ENCODE data around the gene MAD1L1. TPM values are rescaled to one million over a fixed set of nuclear protein-coding genes. Genes with fewer than 3 reads are reported as not detected.

MAD1L1 gene
- total and polyA plus RNA-seq, 8 donors: 21.4 to 58.8 (median 22.5) TPM

GRCh38 chr7:2118630-2119190 lies 114.0 kb downstream of the MAD1L1 start:
- H3K4me3 ChIP-seq: no peak overlapping the region
- H3K27ac ChIP-seq: no peak overlapping the region
- no peaks in the 10 kb centered on the region for H3K27me3 ChIP-seq
- intact Hi-C loops (cut with DNase I): no loop called here
- DNase-seq: no peak
- no peak for TF ChIP-seq CTCF (IDR thresholded peaks at IDR 0.05)
- peaks cover 0 to 13% of the 10 kb centered on the region in 2 donors for H3K36me3 ChIP-seq
- no peak for ATAC-seq
- no peaks in the 10 kb centered on the region for H3K9me3 ChIP-seq
- H3K4me1 ChIP-seq: peaks cover 0 to 37% of the 10 kb centered on the region in 2 donors

- Histone ChIP-seq H3K36me3 (peaks cover 0 to 7% of the 10 kb centered on the region in 2 donors), H3K27ac (no peak overlapping the region), H3K4me1 (peaks cover 0 to 44% of the 10 kb centered on the region in 2 donors), H3K9me3 (no peaks in the 10 kb centered on the region), H3K27me3 (no peaks in the 10 kb centered on the region), H3K4me3 (no peak overlapping the region)
- intact Hi-C loops (cut with DNase I): no loop called here
- TF ChIP-seq CTCF (IDR thresholded peaks at IDR 0.05): no peak
- ATAC-seq (no peak), DNase-seq (no peak)
Measured at GRCh38 chr7:2118056-2118455, 114.7 kb downstream of the MAD1L1 start.

GRCh38 chr7:2117646-2118045 lies 115.1 kb downstream of the MAD1L1 start:
- no peaks in the 10 kb centered on the region for H3K27me3 ChIP-seq

GRCh38 chr7:2116989-2117591 lies 115.7 kb downstream of the MAD1L1 start:
- no peaks in the 10 kb centered on the region for H3K27me3 ChIP-seq
- peaks cover 0 to 53% of the 10 kb centered on the region in 2 donors for H3K4me1 ChIP-seq
- no peaks in the 10 kb centered on the region for H3K36me3 ChIP-seq
- no peak overlapping the region for H3K27ac ChIP-seq
- no peaks in the 10 kb centered on the region for H3K9me3 ChIP-seq
- H3K4me3 ChIP-seq: no peak overlapping the region
- ATAC-seq: peak; percentile 36
- TF ChIP-seq CTCF (IDR thresholded peaks at IDR 0.05): no peak
- intact Hi-C loops (cut with DNase I): no loop called here
- DNase-seq: peak in 1 of 4 donors; percentile 76

More at GRCh38 chr7:2117646-2118045, 115.1 kb downstream of the MAD1L1 start:
- Histone ChIP-seq H3K4me1 (peaks cover 0 to 48% of the 10 kb centered on the region in 2 donors), H3K9me3 (no peaks in the 10 kb centered on the region), H3K27ac (no peak overlapping the region), H3K4me3 (no peak overlapping the region), H3K36me3 (peaks cover 0 to 3% of the 10 kb centered on the region in 2 donors)
- intact Hi-C loops (cut with DNase I): no loop called here
- DNase-seq (no peak), ATAC-seq (no peak)
- TF ChIP-seq CTCF (IDR thresholded peaks at IDR 0.05): no peak

GRCh38 chr7:2116448-2116810 lies 116.3 kb downstream of the MAD1L1 start:
- peaks cover 0 to 60% of the 10 kb centered on the region in 2 donors for H3K4me1 ChIP-seq
- H3K36me3 ChIP-seq: no peaks in the 10 kb centered on the region
- H3K27ac ChIP-seq: no peak overlapping the region
- no peak overlapping the region for H3K4me3 ChIP-seq
- no peak for TF ChIP-seq CTCF (IDR thresholded peaks at IDR 0.05)
- intact Hi-C loops (cut with DNase I): no loop called here
- no peak for ATAC-seq
- no peaks in the 10 kb centered on the region for H3K9me3 ChIP-seq
- H3K27me3 ChIP-seq: no peaks in the 10 kb centered on the region
- DNase-seq: no peak

All from left lung (tissue), 10 donors.